Kidney capillary endothelial cell (primary cell): ENCODE data around the gene ATP8A2.

Experiments
- DNase-seq: peaks from one replicate; pipeline ENCODE4 v3.0.0-alpha.2; 2018; ENCODE audit warnings: low spot score

ATP8A2 gene

DNA sequence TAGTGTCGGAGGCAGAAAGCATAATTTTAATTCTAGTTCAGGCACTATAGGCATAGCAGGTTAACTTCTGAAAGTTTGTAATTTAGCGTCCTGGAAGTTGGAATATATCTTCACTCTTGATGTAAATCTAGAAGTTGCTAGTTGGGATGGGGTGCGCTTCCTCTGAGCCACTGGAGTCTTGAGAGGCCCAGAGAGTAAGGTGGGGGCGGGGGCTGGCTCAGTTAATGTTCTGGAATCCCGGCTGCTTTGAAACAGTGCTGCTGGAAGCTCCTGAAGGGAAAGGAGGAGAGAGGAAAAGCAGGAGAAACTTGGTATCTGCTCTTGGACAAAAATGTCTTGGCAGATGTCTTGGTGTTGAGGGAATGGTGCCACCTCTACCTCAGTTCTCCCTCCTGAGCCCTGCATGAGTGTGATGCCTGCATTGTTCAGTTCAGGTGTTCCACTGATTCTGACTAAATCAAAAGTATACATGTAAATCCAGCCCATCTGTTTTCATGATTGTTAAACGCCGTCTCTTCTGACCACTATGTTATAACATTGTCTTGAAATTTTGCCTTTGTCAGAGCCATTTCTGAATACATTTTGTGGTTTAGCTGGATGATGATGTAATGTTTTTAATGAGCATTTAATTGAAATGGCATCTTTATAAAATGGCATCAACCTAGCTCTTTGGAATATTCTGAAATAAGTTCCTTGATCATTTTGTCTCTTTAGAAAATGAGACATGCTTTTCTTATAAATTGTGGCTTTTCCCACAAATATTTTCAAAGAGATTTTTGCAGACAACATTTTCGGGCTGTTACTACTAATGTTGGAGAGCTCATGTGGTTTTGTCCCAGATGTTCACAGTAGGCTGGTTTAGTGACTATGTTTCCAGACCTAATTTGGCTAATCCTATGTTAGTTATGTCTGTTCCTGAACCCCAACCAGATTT lies 477.3 kb downstream of the ATP8A2 start:
- DNase-seq: no peak

DNA sequence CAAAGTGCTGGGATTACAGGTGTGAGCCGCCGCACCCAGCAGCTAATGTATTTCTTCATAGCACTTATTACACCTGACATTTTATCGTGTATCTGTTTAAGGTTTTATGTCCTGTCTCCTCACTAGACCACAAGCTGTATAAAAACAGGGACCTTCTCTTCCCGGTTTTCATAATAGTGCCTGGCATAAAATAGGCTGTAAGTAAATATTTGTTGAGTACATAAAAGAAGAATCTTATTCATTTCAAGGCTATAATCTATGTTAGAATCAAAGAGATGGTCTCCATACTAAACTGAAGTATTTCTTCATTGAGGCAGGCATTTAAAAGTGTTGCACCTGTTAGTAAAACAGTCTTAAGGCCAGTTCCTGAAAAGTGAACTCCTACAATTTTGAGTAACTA lies 486.1 kb downstream of the ATP8A2 start:
- no peak for DNase-seq

DNA sequence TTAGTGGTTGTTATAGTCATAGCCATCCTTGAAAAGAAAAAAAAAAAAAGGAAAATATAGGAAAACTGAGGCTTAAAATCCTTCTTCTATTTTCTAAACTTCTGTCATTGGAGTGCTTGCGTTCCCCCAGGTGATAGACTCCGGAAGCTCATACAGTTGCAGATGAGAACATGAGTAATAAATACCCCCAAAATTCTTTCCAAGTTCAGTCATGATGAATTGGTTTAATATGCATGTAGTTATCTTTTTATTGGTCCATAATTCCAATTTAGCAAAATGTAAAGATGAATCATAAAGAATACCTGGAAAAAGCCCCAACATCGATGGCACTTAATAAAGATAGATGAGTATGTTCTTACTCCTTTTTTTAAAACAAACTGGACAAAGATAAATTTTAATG lies 487.8 kb downstream of the ATP8A2 start:
- no peak for DNase-seq

DNA sequence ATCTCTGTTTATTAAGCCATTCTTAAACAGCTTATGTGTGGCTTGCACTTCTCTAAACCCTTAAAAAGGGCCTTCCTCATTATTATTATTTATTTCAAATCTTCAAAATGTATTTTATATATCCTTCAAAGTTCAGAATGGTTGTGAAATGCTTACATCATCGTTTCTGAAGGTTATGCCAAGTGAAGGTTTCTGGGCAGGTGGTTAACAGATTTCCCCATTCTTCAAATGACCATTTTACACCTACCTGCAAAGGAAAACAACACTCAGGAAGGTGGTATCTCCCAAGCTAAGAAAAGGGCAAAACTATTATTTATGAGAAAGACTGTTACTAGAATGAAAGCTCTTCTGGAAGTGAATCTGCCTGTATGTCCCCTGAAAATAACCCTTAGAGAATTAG lies 488.5 kb downstream of the ATP8A2 start:
- DNase-seq: no peak

DNA sequence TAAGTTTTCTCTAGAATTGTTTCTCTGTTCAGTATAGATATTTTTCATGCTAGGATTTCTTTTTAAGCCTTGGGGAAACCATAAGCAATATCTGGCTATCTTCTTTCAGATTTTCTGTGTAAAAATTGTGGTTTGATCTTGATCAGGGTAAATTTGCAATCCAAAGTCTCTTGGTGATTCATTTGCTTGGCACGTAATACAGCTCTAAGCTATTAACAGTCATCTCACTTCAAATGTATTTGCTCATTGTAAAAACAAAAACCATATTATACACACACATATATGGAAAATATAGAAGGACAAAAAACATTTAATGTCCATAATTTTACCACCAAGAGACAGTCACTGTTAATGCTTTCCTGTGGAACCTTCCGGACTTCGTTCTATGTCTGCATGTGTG lies 489.1 kb downstream of the ATP8A2 start:
- DNase-seq: no peak

DNA sequence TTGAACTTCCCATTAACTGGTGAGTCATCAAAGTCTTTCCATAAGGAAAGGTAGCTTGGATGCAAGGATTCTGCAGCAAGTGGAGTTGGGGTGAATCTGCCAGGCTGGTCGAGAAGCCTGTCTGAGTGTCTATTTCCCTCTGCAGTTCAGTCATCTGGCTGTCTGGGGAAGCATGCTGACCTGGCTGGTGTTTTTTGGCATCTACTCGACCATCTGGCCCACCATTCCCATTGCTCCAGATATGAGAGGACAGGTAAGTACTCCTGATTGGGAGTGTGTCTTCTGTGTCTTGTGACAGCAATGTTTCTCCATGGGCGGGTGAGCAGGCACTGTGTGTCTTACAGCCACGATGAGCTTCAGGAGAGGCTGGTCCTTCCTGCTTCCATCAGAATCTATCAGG lies 490.4 kb downstream of the ATP8A2 start:
- DNase-seq: no peak

DNA sequence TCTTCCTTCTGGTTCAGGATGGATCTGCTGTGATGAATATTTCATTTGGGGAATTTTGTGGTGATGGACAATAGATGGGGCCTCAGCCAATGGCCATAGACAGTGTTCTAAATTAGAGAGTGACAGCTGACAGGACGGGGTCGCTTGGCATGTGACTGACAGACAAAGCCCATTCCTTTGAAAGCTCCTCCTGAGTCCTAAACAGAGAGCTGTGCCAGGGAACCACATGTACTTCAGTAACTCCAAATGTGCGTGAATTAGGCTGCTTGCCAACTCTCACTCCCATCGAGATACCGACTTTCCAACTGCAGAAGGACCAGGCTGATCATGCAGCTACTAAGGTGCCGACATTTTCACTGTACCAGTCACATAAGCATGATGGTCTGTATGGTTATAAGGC lies 492.3 kb downstream of the ATP8A2 start:
- DNase-seq: no peak

DNA sequence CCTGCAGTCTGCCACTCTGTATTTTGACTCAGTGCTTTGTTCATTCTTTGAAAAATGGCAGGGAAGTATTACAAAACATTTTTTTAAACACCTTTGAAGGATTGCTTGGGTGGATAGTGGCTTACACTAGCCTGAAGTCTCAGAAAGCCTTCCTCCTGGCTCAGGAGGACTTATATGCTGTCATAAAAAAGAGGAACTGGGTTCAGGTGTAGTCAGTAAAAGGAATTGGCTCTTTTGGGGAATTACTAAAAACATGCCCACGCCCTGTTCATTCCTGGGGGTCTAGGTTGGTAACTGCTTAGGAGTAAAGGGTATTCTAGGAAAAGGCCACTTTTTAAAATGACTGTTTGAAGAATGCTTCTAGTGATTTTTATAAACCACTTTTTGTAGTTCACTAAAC lies 493.2 kb downstream of the ATP8A2 start:
- no peak for DNase-seq

DNA sequence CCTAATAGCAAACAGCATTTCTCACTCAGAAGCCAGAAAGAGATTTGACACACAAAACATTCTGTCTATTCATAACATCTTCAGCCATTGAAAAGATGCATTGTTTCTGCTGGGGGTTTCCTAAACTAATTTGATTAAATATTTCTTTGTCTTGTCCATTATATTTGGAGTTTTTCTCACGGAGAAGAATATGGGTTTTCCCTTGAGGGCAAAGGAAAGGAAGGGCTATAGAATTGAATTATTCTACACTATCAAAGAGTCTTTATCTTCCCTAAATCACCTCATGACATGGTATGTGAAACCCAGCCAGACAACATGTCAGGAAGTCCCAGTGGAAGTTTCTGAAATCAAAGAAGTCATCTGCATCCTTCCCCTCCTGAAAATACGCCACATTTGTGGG lies 493.6 kb downstream of the ATP8A2 start:
- DNase-seq: no peak

DNA sequence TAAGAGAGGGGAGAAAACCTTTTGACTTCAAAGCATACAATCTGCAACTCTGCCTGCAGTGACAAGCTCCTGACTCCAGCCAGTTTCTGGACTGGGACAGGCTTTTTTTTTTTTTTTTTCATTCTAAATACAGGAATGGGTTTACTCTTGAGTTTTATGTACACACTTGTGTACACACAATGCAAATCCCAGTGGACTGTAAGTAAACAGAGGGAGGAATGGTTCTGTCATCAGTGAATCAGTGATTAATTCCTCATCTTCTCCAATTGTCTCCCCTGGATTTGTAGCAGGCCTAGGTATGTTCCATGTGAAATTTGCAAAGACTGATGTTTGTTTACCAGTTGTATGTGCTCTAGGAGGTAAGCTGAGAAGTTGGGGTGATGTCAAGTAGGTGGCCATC lies 495.3 kb downstream of the ATP8A2 start:
- DNase-seq: no peak

DNA sequence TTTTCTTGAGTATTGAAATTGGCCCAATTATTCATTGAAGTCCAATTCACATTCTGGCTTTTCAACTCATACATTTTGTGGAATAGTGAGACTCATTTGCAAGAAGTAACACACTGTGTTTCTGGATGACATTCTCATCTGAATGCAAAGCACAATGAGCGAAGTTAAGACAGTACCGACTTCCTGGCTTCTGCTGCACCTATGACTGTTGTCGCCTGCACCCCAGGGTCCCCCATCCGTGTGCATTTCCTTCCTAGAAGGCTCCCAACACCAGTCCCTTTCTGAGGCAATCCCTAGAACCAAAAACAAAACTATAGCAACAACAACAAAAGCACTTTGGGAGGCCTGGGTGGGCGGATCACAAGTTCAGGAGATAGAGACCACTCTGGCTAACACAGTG lies 496.7 kb downstream of the ATP8A2 start:
- DNase-seq: no peak

DNA sequence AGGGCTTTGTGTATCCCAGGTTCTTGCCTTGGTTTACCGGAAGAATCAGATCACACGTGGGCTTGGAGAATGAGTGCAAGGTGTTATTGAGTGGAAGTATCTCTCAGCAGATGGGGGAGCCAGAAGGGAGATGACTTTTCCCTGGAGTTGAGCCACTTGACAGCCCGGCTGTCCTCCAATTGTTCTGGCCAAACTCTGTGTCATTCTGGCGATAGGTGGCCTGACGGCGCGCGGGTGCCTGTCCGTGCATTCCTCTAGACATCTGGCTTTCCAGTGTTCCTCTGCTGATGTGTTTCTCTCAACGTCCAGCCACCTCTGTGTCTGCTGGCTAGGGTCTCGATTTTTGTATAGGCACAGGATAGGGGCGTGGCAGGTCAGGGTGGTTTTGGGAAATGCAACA lies 498.2 kb downstream of the ATP8A2 start:
- DNase-seq: no peak

DNA sequence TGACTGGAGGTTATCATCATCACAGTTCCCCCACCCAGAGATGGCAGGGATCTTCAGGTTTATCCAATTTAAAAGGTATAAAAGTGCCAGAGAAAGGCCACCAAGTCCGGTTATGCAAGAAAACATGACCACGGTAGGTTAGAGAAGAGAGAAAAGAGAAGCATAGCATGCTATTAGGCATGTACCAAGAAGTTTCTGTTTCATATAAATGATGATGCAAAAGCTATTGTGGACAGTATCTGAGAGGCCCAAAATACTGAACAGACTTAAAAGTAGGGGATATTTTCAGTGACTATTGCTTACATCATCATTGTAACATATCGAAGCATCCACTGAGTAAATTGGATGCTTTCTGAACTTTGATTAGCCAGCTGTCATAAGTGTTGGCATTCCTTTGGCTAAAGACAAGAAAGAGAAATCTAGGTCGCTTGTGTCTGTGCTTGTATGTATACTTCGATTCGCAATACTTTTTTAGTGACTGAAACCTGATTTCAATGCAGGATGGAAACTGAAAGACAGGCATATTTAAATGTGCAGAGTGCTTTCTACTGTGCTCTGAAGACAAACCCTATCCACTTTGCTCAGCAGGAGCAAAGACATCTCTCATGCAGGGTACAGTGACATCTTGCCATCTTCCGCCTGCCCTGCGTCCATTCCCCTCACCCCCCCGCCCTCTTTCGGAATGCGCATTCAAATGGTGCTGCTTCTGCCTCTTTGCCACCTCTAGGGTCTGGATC lies 499.8 kb downstream of the ATP8A2 start:
- no peak for DNase-seq

DNA sequence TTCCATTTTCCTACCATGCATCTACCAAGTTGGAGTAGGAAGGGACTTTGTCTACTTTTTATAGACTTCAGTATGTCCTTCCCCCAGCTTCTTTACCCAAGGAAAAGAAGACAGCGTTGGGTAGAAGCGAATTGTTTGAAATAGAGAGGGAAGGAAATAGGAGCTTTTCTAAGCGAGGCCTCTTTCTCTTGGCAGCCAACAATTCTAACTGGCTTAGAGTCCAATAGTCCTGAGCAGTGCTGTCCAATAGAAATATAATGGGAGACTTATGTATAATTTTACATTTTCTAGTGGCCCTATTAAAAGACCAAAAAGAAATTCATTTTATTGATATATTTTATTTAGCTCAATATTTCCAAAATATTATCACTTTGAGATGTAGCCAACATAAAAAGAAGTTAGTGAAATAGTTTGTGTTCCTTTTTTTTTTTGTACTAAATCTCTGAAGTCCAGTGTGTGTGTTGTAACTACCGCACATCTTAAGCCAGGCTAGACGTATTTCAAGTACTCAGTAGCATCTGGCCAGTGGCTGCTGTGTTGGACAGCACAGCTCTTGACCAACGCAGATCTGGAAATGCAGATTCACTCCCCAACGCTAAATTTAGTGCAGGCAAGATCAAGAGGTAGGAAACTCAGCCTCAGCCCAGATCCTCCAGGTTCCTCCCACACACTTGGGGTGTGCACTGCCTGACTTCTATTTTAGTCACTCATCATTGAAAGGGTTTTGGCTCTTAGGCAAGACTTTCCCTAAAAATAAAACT lies 500.9 kb downstream of the ATP8A2 start:
- DNase-seq: no peak

DNA sequence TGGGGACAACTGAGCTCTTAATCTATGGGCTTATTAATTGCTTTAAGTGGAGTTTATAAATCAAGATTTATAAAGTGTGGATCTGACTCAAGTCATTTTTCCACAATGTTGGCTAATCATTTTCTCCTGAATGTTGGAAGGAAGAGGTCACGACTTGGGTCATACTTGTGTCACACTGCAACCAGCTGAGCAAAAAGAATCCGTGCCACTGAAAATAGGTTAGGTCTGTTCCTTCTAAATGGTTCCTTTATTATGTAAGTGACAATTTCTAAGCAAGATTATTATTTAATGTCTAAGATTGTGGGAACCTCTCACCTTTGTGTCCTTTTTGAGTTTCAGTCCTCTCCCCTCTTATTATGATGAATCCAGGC lies 501.5 kb downstream of the ATP8A2 start:
- no peak for DNase-seq

DNA sequence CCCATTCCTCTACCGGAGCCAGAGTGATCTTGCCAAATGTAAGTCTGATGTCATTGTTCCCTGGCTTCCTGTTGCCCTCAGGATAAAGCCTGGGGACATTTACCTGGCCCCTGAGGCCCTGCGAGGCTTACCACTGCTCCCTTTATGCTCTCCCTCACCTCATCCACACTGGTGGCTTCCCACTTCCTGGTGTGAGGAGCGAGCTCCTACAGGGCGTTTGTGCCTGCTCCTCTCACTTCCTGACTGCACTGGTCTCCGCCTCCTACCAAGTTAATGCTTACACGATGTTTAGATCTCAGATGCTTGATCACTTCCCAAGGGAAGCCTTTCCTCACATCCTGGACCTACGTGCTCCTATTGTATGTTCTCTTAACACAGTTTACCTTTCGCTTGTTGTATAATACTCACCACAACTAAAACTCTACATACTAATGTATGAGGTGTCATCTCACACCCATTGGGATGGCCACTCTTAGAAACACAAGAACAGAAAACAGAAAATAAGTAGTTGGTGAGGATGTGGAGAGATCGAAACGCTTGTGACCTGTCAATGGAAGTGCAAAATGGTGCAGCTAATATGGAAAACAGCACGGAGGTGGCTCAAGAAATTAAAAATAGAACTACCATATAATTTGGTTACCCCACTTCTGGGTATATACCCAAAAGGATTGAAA lies 502.4 kb downstream of the ATP8A2 start:
- no peak for DNase-seq

DNA sequence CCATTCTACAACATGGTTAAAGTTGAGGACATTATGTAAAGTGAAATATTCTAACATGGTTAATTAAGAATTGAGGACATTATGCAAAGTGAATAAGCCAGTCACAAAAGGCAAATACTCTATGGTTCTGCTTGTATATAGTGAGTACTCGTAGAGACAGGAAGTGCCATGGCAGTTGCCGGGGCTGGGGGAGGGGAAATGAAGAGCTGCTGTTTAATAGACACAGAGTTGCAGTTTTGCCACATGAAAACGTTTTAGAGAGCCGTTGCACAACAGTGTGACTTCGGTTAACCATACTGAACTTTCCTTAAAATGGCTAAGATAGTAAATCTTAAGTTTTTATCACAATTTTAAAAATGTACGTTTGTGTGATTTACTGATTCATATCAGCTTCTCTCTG lies 503.1 kb downstream of the ATP8A2 start:
- DNase-seq: no peak

DNA sequence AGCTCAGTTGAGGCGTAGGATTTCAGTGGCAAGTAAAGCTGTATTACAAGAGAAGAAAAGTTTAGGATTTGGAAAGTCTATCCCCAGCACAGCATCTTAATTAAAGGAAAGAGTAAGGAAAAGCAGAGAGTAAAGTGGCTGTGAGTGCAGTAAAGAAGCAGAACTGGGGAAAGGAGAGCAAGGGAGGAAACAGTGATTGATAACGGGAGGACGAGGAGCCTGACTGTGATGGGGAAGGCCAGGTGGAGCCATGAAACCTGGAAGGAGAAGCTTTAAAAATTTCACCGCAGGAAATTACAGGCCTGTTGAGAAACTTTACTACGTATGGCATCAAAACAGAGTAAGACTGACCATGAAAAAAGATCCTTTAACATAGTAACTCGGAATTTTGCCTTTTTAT lies 504.5 kb downstream of the ATP8A2 start:
- no peak for DNase-seq

DNA sequence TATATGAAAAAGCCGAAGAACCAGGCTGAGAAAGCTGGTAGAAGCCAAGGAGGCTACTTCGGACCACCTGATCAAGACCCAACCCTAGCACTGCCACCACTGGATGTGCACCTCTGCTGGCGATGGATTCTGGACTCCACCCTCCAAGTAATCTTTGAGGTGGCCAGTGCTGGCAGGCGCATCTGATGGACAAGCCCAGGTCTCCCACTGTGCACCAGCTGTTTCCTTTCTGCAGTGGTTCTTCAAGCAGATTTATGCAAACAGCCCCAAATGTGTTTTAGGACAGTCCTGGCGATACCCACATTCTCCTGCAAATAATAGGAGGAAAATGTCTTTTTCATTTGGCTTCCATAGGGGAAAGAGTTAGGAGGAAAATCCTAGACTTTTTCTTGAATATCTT lies 507.7 kb downstream of the ATP8A2 start:
- DNase-seq: no peak

DNA sequence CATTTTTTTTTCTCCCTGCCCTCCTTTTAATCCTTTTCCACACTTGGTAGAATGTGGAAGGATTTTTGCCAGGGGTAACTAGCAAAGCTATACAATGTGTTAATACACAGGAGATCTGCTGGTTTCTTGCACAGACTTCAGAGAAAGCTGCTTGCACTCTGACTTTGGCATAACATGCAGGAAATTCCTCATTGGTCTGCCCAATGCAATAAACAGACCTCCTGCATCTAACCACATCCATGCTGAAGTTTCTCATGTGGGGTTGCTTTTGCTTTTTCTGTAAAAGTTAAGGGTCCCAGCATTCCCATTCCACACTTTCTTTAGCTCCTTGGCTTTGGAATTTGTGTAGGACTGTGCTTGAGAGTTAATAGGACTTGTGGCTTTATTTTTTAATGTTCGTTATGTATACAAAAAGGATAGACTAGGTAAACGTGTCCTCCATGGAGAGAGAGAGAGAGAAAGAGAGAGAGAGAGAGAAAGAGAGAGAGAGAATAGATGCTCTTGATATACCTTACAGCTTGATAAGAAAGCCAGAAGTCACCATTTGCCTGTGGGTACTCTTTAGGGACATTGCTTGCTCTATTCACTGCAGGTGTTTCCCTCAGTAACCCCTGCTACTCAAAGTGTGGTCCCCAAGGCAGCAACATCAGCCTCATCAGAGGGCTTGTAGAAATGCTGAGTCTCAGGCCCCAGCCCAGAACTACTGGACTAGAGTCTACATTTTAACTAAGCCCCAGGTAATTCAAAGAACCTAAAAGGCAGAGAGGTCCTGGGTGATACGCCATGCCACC lies 509.6 kb downstream of the ATP8A2 start:
- no peak for DNase-seq

DNA sequence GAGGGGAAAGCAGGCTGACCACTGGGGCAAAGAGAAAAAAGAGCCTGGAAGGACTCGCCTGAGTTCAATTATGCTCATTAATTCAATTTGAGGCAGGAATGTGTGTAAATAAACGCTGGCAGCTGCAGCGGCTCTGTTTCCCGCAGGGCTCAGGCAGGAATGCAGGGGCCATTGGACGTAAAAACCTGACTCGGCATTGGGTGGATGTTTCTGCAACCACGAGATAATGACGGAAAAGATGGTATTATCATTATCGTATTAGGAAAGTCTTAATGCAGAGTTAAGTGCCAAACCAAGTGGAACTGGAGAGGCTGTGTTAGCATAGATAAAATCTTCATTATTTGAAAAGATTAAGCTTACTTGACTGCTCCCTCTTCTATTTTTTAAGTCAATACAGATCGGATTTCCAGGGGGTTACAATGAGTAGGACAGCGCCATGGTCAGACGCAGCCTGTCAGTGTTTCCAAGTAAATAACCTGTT lies 510.2 kb downstream of the ATP8A2 start:
- DNase-seq: no peak
